Measurements from ENCODE around the gene TMEFF1.

TMEFF1 gene

DNA sequence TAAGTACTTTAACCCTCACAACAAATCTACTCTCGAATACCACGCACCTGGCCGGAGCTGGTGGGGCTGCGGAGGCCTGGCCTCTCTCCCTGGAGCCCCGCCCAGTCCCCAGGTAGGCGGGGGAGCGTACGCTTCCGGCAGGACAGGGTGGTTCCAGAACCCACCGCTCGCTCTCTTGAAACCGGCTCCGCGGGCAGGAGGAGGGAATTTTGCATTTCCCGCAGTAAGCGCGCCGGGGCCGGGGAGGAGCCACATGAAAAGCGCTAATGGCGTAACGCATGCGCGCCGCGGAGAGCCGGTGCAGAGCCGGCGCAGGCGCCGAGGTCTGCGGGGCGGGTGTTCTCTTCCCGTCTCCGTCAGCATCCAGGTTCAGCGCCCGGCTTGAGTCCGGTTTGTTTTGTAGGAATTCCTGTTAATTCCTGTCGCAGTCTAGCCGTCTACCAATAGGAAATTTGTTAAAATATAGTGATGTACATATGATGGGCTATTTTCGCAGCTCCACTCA is 125.7 kb downstream of the TMEFF1 start:
- peak; percentile 64 to 74 (median 70) for DNase-seq (ENCODE audit: low read depth in 2 of 3, low spot score in 1 of 3)

GRCh38 chr9:100600521-100601079 is 127.7 kb downstream of the TMEFF1 start:
- DNase-seq (ENCODE audit: low read depth in 2 of 3, low spot score in 1 of 3) = no peak

DNA sequence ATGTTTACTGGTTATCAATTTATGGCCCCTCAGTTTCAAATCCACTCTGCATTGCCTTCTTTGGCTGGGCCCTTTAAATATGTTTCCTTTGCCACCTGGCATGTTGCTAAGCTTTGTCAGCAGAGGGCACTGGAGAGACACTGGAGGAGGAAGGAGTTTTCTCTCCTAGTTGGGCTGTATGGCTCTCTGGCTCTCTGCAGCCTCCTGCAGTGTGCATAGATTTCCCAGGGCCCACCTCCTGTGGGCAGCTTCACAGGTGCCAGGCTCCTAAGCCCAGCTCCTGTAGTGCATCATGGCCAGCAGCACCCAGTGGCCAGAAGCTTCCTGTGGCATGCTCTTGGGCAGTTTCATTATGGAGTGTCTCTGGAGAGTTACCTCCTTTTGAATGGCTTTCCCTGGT is 128.3 kb downstream of the TMEFF1 start:
- peak in 2 of 3 donors; percentile 15 to 33 for DNase-seq (ENCODE audit: low read depth in 2 of 3, low spot score in 1 of 3)

DNA sequence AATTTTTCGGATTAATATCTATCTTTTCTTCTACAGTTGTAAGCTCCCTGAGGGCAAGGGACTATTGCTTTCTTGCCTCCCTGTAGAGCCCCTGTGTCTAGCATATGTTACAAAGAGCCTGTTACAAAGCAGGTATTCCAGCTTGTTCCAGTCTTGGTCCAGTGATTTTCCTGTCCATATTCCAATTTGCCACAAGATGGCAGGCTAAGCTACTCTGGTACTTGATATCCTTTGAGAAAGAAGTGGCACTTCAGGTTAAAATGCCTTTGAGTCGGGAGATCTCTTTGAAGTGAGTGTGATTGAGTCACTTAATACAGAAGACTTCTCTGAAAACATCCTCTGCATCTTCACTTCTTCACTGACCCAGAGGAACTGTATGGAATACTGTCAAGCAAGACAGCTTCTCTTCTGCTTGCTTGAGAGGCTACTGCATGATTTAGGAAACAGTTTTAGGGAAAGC is 129.4 kb downstream of the TMEFF1 start:
- no peak for DNase-seq (ENCODE audit: low read depth in 2 of 3, low spot score in 1 of 3)

- DNase-seq (ENCODE audit: low read depth in 2 of 3, low spot score in 1 of 3) = no peak
Observed at GRCh38 chr9:100605405-100605804, 132.5 kb downstream of the TMEFF1 start.

- DNase-seq (ENCODE audit: low read depth in 2 of 3, low spot score in 1 of 3) = no peak
Observed at GRCh38 chr9:100619194-100619593, 146.2 kb downstream of the TMEFF1 start.

GRCh38 chr9:100619665-100620064 is 146.7 kb downstream of the TMEFF1 start:
- no peak for DNase-seq (ENCODE audit: low read depth in 2 of 3, low spot score in 1 of 3)

DNA sequence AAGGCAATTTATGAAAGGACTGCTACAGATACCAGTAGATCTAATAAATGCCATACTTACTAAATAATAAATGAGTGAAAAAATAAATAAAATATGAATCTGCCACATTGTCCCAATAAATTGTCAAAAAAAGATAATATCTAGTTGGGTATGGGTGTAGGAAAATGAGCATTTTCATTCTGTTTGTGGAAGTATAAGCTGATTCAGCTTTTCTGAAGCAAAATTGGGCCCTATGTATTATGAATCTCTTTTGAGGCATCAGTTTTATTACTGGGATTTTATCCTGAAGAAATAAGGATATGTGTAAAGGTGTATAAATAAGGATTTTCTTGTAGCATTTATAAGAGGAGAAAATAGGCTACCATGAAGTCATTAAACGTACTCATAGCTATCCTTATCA is 151.0 kb downstream of the TMEFF1 start:
- DNase-seq (ENCODE audit: low read depth in 2 of 3, low spot score in 1 of 3) = no peak

DNA sequence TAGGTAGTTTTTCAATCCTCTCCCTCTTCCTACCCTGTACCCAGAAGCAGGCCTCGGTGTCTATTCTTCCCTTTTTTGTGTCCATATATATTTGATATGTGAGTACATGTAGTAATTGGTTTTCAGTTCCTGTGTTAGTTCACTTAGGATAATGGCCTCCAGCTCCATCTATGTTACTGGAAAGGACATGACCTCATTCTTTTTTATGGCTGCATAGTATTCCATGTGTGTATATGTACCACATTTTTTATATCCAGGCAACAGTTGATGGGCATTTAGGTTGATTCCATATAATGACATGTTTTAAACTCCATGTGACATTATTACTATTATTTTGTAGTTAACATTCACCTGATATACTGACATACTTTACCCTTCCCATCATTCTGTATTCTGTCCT is 154.0 kb downstream of the TMEFF1 start:
- DNase-seq (ENCODE audit: low read depth in 2 of 3, low spot score in 1 of 3) = no peak

Data from stimulated activated CD4-positive, alpha-beta T cell treated with anti-CD3 and anti-CD28 coated beads, Interleukin-12 subunit alpha, Interleukin-12 subunit beta, amount 100 ng/mL, for 48 hours (primary cell).